ENCODE results near the gene LRRC31. TPM values are rescaled to one million over a fixed set of nuclear protein-coding genes. Genes with fewer than 3 reads are reported as not detected.

Gene LRRC31
- 10 to 100 TPM; 18.0 to 67.6 (median 44.0) TPM for total RNA-seq

DNA sequence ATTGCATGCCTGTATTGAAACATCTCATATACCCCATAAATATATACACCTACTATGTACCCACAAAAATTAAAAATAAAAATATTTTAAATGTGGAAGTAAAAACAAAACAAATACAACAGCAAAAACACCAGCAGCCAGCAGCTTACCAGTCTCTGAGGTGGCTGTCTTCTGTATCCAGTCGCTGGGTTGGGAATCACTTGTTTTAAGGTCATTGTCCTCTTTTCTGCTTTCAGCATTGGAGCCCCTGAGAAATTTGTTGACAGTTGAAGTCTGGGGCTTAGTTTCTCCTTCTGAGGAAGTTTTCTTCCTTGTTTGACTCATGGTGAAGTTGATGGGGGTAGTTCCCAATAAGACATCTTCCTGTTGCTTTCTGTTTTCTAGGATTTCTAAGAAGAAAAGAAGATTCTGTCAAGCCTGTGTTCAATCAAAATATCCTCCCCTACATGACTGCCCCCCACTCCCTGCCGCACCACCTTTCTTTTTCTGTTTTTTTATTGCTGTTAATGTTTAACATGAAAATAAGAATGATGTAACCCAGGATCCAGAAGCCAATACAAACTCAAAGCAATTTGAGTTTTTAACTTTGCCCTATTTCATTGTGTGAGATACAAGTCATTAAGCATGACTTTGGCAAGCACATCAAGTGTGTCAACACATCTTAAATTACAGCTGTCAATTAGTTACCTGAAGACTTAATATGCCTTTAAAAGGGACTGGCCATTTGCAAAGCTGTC is at the start of gene LRRC31:
Gene LRRC31, minus strand, starts transcription at position 452 of the 737 bp plus-strand sequence. Its CDS starts 128 bp downstream, at position 324.
- Histone ChIP-seq H3K27me3 (peaks cover 4% of the 10 kb centered on the region), H3K4me3 (peak within 1 kb of the TSS; percentile 6 to 57 (median 36)), H3K27ac (peak within 1 kb of the TSS; percentile 70 to 86 (median 81)), H3K36me3 (no peaks in the 10 kb centered on the region), H3K9me3 (no peaks in the 10 kb centered on the region), H3K4me1 (peaks cover 0 to 48% (median 24%) of the 10 kb centered on the region in 4 donors)
- 31 to 43% methylated on average over 2 of the region's 2 CpGs for WGBS, 2 donors (ENCODE audit: low coverage in 1 of 2)
- no peak for DNase-seq
- intact Hi-C loops (cut with DNase I; ENCODE audit: low total_unique reads) (loop anchor here (10.0 kb wide), 1 partner anchor 95 kb away; the partner anchor contains the start of gene SEC62), in situ Hi-C loops (cut with MboI; ENCODE audit: low pct_ligation_motif_present in 1 of 4, low pct_unique_long_range_greater_than_20kb in 1 of 4, low sequenced_read_pairs in 3 of 4) (loop anchor here in 1 of 4 donors (25.0 kb wide), 1 partner anchor 93 kb away; the partner anchor contains the start of gene SEC62)
- peak; percentile 31 for TF ChIP-seq POLR2A (IDR thresholded peaks at IDR 0.05)
- TF ChIP-seq POLR2AphosphoS5 (IDR thresholded peaks at IDR 0.05) = peak in 1 of 3 donors; percentile 19
- TF ChIP-seq, protein P1, sequence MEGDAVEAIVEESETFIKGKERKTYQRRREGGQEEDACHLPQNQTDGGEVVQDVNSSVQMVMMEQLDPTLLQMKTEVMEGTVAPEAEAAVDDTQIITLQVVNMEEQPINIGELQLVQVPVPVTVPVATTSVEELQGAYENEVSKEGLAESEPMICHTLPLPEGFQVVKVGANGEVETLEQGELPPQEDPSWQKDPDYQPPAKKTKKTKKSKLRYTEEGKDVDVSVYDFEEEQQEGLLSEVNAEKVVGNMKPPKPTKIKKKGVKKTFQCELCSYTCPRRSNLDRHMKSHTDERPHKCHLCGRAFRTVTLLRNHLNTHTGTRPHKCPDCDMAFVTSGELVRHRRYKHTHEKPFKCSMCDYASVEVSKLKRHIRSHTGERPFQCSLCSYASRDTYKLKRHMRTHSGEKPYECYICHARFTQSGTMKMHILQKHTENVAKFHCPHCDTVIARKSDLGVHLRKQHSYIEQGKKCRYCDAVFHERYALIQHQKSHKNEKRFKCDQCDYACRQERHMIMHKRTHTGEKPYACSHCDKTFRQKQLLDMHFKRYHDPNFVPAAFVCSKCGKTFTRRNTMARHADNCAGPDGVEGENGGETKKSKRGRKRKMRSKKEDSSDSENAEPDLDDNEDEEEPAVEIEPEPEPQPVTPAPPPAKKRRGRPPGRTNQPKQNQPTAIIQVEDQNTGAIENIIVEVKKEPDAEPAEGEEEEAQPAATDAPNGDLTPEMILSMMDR (IDR thresholded peaks at IDR 0.05) = no peak

DNA sequence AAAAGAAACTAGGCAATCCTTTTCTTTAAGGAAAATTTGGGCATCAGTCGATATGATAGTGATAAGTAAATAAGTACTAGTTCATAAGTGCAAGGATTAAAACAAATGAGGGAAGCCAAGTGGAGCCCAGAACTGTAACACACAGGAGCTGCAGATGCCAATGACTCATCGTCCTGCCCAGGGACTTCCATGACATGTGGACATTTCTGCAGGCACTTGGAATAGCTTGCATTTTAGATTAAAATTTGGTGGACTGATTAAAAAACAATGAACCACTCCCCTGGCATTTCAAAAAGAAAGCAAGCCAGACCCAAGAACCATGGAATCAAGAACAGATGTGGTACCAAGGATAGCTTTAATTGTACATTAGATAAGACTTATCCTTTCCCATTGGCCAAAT is 44.6 kb upstream of the LRRC31 start:
- TF ChIP-seq POLR2AphosphoS5 (IDR thresholded peaks at IDR 0.05) = no peak
- no peak overlapping the region for H3K27ac ChIP-seq
- H3K4me1 ChIP-seq = no peaks in the 10 kb centered on the region
- intact Hi-C loops (cut with DNase I; ENCODE audit: low total_unique reads) (no loop called here), in situ Hi-C loops (cut with MboI; ENCODE audit: low pct_ligation_motif_present in 1 of 4, low pct_unique_long_range_greater_than_20kb in 1 of 4, low sequenced_read_pairs in 3 of 4) (no loop called here)
- H3K9me3 ChIP-seq = no peaks in the 10 kb centered on the region
- no peaks in the 10 kb centered on the region for H3K27me3 ChIP-seq
- no peaks in the 10 kb centered on the region for H3K36me3 ChIP-seq
- no peak overlapping the region for H3K4me3 ChIP-seq
- WGBS, 2 donors (ENCODE audit: low coverage in 1 of 2) = 70 to 85% methylated on average over 2 of the region's 2 CpGs
- DNase-seq = no peak

DNA sequence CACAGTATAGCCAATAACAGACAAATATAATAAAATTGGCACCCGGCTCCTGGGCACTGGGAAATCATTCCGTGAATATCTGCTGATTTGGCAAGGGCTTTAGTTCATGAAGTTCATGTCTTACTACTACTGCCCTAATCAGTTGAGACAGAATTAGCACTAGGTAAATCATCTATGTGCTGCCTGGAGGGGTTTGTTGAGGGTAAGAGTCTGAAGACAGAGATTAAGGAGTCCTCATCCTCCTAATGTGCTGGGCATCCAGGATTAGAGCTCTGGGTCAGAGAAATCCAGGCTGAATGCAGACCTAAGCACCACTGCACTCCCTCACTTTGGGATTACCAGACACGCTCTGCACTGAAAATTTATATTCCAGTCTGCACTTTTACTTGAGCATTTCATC is 43.6 kb upstream of the LRRC31 start:
- Histone ChIP-seq H3K27ac (no peak overlapping the region), H3K9me3 (no peaks in the 10 kb centered on the region), H3K36me3 (no peaks in the 10 kb centered on the region), H3K27me3 (no peaks in the 10 kb centered on the region), H3K4me3 (no peak overlapping the region), H3K4me1 (no peaks in the 10 kb centered on the region)
- no peak for DNase-seq
- in situ Hi-C loops (cut with MboI; ENCODE audit: low pct_ligation_motif_present in 1 of 4, low pct_unique_long_range_greater_than_20kb in 1 of 4, low sequenced_read_pairs in 3 of 4) = no loop called here
- intact Hi-C loops (cut with DNase I; ENCODE audit: low total_unique reads) = no loop called here
- WGBS, 2 donors (ENCODE audit: low coverage in 1 of 2) = 62 to 87% methylated on average over 2 to 3 of the region's 3 CpGs
- no peak for TF ChIP-seq POLR2AphosphoS5 (IDR thresholded peaks at IDR 0.05)
- TF ChIP-seq POLR2A (IDR thresholded peaks at IDR 0.05) = no peak
- TF ChIP-seq, protein P1 (IDR thresholded peaks at IDR 0.05) = no peak
- no peak for TF ChIP-seq EP300 (IDR thresholded peaks at IDR 0.05; ENCODE audit: low read depth)

DNA sequence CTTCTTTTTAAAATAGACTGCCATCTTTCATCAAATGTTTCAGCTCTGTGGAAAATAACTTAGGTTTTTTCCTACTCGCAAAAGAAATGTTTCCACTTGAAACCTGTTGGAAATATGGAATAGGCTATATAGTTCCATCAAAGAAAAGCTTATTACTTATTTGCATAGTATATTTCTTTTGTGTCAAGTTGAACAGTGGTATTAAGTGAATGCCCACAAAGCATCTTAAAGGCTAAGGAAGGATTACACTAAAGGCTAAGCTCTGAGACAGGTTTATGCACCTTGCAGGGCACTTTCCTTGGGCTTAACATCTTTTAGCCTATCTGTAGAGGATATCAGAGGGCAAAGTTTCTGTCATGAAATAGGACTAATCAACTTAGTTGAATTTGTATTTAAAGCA is 41.5 kb upstream of the LRRC31 start, which contains the start of gene SAMD7:
Gene SAMD7, plus strand, starts transcription at position 301 of the 400 bp plus-strand sequence. CDS start 7,927 bp downstream, outside the sequence.
- H3K4me1 ChIP-seq = no peaks in the 10 kb centered on the region
- intact Hi-C loops (cut with DNase I; ENCODE audit: low total_unique reads) (no loop called here), in situ Hi-C loops (cut with MboI; ENCODE audit: low pct_ligation_motif_present in 1 of 4, low pct_unique_long_range_greater_than_20kb in 1 of 4, low sequenced_read_pairs in 3 of 4) (no loop called here)
- WGBS, 2 donors (ENCODE audit: low coverage in 1 of 2) = 95 to 100% methylated on average over 1 of the region's 1 CpG
- no peak within 1 kb of the TSS for H3K4me3 ChIP-seq
- H3K27ac ChIP-seq = no peak within 1 kb of the TSS
- DNase-seq = no peak
- TF ChIP-seq EP300 (IDR thresholded peaks at IDR 0.05; ENCODE audit: low read depth) (no peak), POLR2A (IDR thresholded peaks at IDR 0.05) (no peak), POLR2AphosphoS5 (IDR thresholded peaks at IDR 0.05) (no peak)
- TF ChIP-seq, protein P1 (IDR thresholded peaks at IDR 0.05) = no peak
- H3K36me3 ChIP-seq = no peaks in the 10 kb centered on the region
- no peaks in the 10 kb centered on the region for H3K27me3 ChIP-seq
- no peaks in the 10 kb centered on the region for H3K9me3 ChIP-seq
